ENCODE data around the gene LUC7L3.

GRCh38 chr17:50735287-50735686 is 15.9 kb downstream of the LUC7L3 start:
- TF ChIP-seq, protein P1, sequence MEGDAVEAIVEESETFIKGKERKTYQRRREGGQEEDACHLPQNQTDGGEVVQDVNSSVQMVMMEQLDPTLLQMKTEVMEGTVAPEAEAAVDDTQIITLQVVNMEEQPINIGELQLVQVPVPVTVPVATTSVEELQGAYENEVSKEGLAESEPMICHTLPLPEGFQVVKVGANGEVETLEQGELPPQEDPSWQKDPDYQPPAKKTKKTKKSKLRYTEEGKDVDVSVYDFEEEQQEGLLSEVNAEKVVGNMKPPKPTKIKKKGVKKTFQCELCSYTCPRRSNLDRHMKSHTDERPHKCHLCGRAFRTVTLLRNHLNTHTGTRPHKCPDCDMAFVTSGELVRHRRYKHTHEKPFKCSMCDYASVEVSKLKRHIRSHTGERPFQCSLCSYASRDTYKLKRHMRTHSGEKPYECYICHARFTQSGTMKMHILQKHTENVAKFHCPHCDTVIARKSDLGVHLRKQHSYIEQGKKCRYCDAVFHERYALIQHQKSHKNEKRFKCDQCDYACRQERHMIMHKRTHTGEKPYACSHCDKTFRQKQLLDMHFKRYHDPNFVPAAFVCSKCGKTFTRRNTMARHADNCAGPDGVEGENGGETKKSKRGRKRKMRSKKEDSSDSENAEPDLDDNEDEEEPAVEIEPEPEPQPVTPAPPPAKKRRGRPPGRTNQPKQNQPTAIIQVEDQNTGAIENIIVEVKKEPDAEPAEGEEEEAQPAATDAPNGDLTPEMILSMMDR (IDR thresholded peaks at IDR 0.05; ENCODE audit: borderline replicate concordance, extremely low read depth, low read length, poor library complexity, severe bottlenecking): no peak
- TF ChIP-seq EZH2 (IDR thresholded peaks at IDR 0.05; ENCODE audit: borderline replicate concordance, low read depth, low read length, severe bottlenecking): no peak
